Keratinocyte (primary cell): ENCODE measurements around the gene EFNA1.

Experiments used
- EZH2 ChIP-seq: IDR thresholded peaks from one replicate; pipeline ENCODE4 v1.6.1; 2012; ENCODE audit warnings: inconsistent platforms, mild to moderate bottlenecking, low read length, moderate library complexity
- TF ChIP-seq, protein P1 (sequence below), 3 experiments: IDR thresholded peaks in 1 of 3; conservative IDR thresholded peaks in 1 of 3; optimal IDR thresholded peaks in 1 of 3; 2 replicates in 2 of 3; 3 replicates in 1 of 3; pipeline versions ENCODE3 to v1.5.1; 2011; ENCODE audit warnings: low read length in 3 of 3, mild to moderate bottlenecking in 3 of 3, moderate library complexity in 2 of 3, control low read depth in 1 of 3, inconsistent platforms in 1 of 3; ENCODE audit not compliant: insufficient read depth in 2 of 3; ENCODE audit errors: extremely low read depth in 1 of 3

GRCh38 chr1:155105604-155106011 lies 22.1 kb upstream of the EFNA1 start:
- TF ChIP-seq, protein P1, sequence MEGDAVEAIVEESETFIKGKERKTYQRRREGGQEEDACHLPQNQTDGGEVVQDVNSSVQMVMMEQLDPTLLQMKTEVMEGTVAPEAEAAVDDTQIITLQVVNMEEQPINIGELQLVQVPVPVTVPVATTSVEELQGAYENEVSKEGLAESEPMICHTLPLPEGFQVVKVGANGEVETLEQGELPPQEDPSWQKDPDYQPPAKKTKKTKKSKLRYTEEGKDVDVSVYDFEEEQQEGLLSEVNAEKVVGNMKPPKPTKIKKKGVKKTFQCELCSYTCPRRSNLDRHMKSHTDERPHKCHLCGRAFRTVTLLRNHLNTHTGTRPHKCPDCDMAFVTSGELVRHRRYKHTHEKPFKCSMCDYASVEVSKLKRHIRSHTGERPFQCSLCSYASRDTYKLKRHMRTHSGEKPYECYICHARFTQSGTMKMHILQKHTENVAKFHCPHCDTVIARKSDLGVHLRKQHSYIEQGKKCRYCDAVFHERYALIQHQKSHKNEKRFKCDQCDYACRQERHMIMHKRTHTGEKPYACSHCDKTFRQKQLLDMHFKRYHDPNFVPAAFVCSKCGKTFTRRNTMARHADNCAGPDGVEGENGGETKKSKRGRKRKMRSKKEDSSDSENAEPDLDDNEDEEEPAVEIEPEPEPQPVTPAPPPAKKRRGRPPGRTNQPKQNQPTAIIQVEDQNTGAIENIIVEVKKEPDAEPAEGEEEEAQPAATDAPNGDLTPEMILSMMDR (optimal IDR thresholded peaks at IDR 0.05 in 1 of 3, IDR thresholded peaks at IDR 0.05 in 1 of 3, conservative IDR thresholded peaks at IDR 0.05 in 1 of 3; ENCODE audit: extremely low read depth in 1 of 3, insufficient read depth in 2 of 3, low read length in 3 of 3), result no peak
- TF ChIP-seq EZH2, result no peak
